Coronary artery (tissue), 2 donors: ENCODE data around the gene ZBTB7C.

ENCODE experiments used
- DNase-seq: peaks from one replicate; pipeline ENCODE4 v3.0.0-alpha.2; 2017; ENCODE audit warnings: low spot score
- H3K27ac ChIP-seq, 2 donors: fragments of 200-600 bp; sonication (generic); one replicate each; pipeline ENCODE4 v1.5.1; 2016 to 2019
- H3K4me3 ChIP-seq: fragments of 200-600 bp; sonication (generic); 2 replicates; pipeline ENCODE4 v1.5.1; 2016; ENCODE audit warnings: mild to moderate bottlenecking, moderate library complexity
- CTCF ChIP-seq: fragments of 200-600 bp; sonication (generic); IDR thresholded peaks from one replicate; pipeline ENCODE4 v1.5.1; 2019; ENCODE audit warnings: antibody characterized with exemption

Gene ZBTB7C

GRCh38 chr18:47981320-47981719, 427.9 kb downstream of the ZBTB7C start:
- no peak for DNase-seq
- Histone ChIP-seq H3K4me3 (no peak overlapping the region), H3K27ac (no peak overlapping the region)
- TF ChIP-seq CTCF = no peak

GRCh38 chr18:47979611-47980200, 429.5 kb downstream of the ZBTB7C start:
- TF ChIP-seq CTCF = no peak
- H3K4me3 ChIP-seq = no peak overlapping the region
- H3K27ac ChIP-seq = no peak overlapping the region
- no peak for DNase-seq

GRCh38 chr18:47978603-47979002, 430.6 kb downstream of the ZBTB7C start:
- no peak overlapping the region for H3K27ac ChIP-seq
- no peak for TF ChIP-seq CTCF
- DNase-seq = no peak
- no peak overlapping the region for H3K4me3 ChIP-seq

GRCh38 chr18:47978141-47978540, 431.0 kb downstream of the ZBTB7C start:
- no peak for DNase-seq
- Histone ChIP-seq H3K4me3 (no peak overlapping the region), H3K27ac (no peak overlapping the region)
- no peak for TF ChIP-seq CTCF
